Panc1 (cell line): ENCODE data around the gene CCDC146.
"Not testable (repeated sequence)": the region's sequence is repeated elsewhere in the genome, so short reads cannot be mapped to it uniquely, and the experiment has no call there.

Experiments
- CTCF ChIP-seq: fragments of 450-650 bp; IDR thresholded peaks from 2 replicates; pipeline ENCODE4 v1.5.1; 2017; ENCODE audit warnings: mild to moderate bottlenecking
- POLR2AphosphoS5 ChIP-seq: IDR thresholded peaks from 2 replicates; pipeline ENCODE4 v1.6.1; 2012; ENCODE audit warnings: mild to moderate bottlenecking, low read depth, low read length, moderate library complexity
- REST ChIP-seq, 2 experiments: IDR thresholded peaks; 2 replicates each; pipeline ENCODE4 v1.6.1; 2011 to 2012; ENCODE audit warnings: low read depth in 2 of 2, control low read depth in 1 of 2, low read length in 1 of 2, mild to moderate bottlenecking in 1 of 2, moderate library complexity in 1 of 2; ENCODE audit not compliant: insufficient read depth in 1 of 2
- SIN3A ChIP-seq: IDR thresholded peaks from 2 replicates; pipeline ENCODE4 v1.6.1; 2012; ENCODE audit warnings: low read depth, mild to moderate bottlenecking, low read length, moderate library complexity, borderline replicate concordance; ENCODE audit not compliant: insufficient read depth
- TCF7L2 ChIP-seq: IDR thresholded peaks from 2 replicates; pipeline ENCODE4 v1.6.1; 2011; ENCODE audit warnings: mild to moderate bottlenecking, low read depth, low read length, inconsistent platforms

GRCh38 chr7:77138668-77139067, 16.3 kb downstream of the CCDC146 start:
- not testable (repeated sequence) for TF ChIP-seq TCF7L2; CTCF; POLR2AphosphoS5; REST (IDR thresholded peaks at IDR 0.05; ENCODE audit: insufficient read depth in 1 of 2, low read depth in 2 of 2, low read length in 1 of 2); SIN3A
